IMR-90 (cell line): ENCODE data around the gene ZACN.

Source experiments
- CTCF ChIP-seq: conservative IDR thresholded peaks from 2 replicates; pipeline ENCODE4 v1.5.1; 2012; ENCODE audit warnings: mild to moderate bottlenecking, low read depth, low read length, improper control_type of control experiment
- NFE2L2 ChIP-seq: fragments of 150-350 bp; IDR thresholded peaks from 2 replicates; pipeline ENCODE4 v1.6.1; 2016; ENCODE audit warnings: low read depth, mild to moderate bottlenecking, low read length

- TF ChIP-seq CTCF, result no peak
- no peak for TF ChIP-seq NFE2L2
Observed at GRCh38 chr17:76088041-76088867, 9.3 kb downstream of the ZACN start.
